OCI-LY7 (cell line): Measurements from ENCODE around the gene TMEM200A. TPM values are rescaled to one million over a fixed set of nuclear protein-coding genes. Genes with fewer than 3 reads are reported as not detected.

Experiments
- BruUV-seq: library from RNA; stranded (reverse); fragments of 400-500 nt; replicated peaks from 2 replicates; lab custom pipeline; 2021; lab: Mats Ljungman, UMichigan
- CTCF ChIA-PET: fragments of 300-600 bp; sonication (Branson Sonifier 250); formaldehyde crosslinking; loops from one replicate; lab custom pipeline; 2022; ENCODE audit warnings: antibody characterized with exemption; ENCODE audit not compliant: unreplicated experiment; lab: Charles Lee
- POLR2A ChIA-PET: fragments of 300-600 bp; sonication (Branson Sonifier 250); formaldehyde crosslinking; loops from one replicate; lab custom pipeline; 2022; ENCODE audit warnings: antibody characterized with exemption; lab: Charles Lee
- DNase-seq: peaks from one replicate; pipeline ENCODE4 v3.0.0-alpha.2; 2015; ENCODE audit warnings: low spot score
- H2AFZ ChIP-seq: fragments of 200-600 bp; sonication (generic), shearing (Covaris generic); 2 replicates; pipeline ENCODE4 v1.6.1; 2014; ENCODE audit warnings: mild to moderate bottlenecking, antibody characterized with exemption, low read length, moderate library complexity
- H3K27ac ChIP-seq: fragments of 200-600 bp; sonication (generic); 2 replicates; pipeline ENCODE4 v1.5.1; 2014; ENCODE audit warnings: mixed run types, low read depth, mild to moderate bottlenecking, moderate library complexity, low read length, inconsistent platforms; ENCODE audit not compliant: poor library complexity, severe bottlenecking
- H3K36me3 ChIP-seq: fragments of 200-600 bp; sonication (generic); 2 replicates; pipeline ENCODE4 v1.6.1; 2014; ENCODE audit warnings: mild to moderate bottlenecking, antibody characterized with exemption, low read length, moderate library complexity, mixed read lengths; ENCODE audit not compliant: insufficient read depth
- H3K4me1 ChIP-seq: fragments of 200-600 bp; sonication (generic); 2 replicates; pipeline ENCODE4 v1.5.1; 2014; ENCODE audit warnings: mild to moderate bottlenecking, low read length; ENCODE audit not compliant: insufficient read depth, poor library complexity, severe bottlenecking
- H3K4me2 ChIP-seq: fragments of 200-600 bp; sonication (generic); 2 replicates; pipeline ENCODE4 v1.6.1; 2014; ENCODE audit warnings: mild to moderate bottlenecking, low read length
- H3K4me3 ChIP-seq: fragments of 200-600 bp; sonication (generic); 2 replicates; pipeline ENCODE4 v1.5.1; 2014; ENCODE audit warnings: mild to moderate bottlenecking, low read depth, low read length; ENCODE audit not compliant: poor library complexity, severe bottlenecking
- H3K79me2 ChIP-seq: fragments of 200-600 bp; sonication (generic); 2 replicates; pipeline ENCODE4 v1.6.1; 2016; ENCODE audit warnings: low read depth, mild to moderate bottlenecking, low read length, moderate library complexity, mixed read lengths; ENCODE audit not compliant: insufficient read depth
- H3K9me2 ChIP-seq: fragments of 200-600 bp; sonication (generic); 2 replicates; pipeline ENCODE4 v1.6.1; 2016; ENCODE audit warnings: mild to moderate bottlenecking, low read length, mixed read lengths; ENCODE audit not compliant: insufficient read depth
- H3K9me3 ChIP-seq: fragments of 200-600 bp; sonication (generic); 2 replicates; pipeline ENCODE4 v1.6.1; 2014; ENCODE audit warnings: mild to moderate bottlenecking, mixed run types, low read length, mixed read lengths
- H4K20me1 ChIP-seq: fragments of 200-600 bp; sonication (generic); 2 replicates; pipeline ENCODE4 v1.6.1; 2014; ENCODE audit warnings: mild to moderate bottlenecking, antibody characterized with exemption, low read length, moderate library complexity, mixed read lengths; ENCODE audit not compliant: insufficient read depth
- EZH2phosphoT487 ChIP-seq: fragments of 200-600 bp; sonication (generic); IDR thresholded peaks from 2 replicates; pipeline ENCODE4 v1.6.1; 2018; ENCODE audit warnings: low read depth, borderline replicate concordance, mild to moderate bottlenecking, mixed run types, antibody characterized with exemption, low read length, moderate library complexity, mixed read lengths
- intact Hi-C: fragments of 100-400 bp; cut with micrococcal nuclease; formaldehyde crosslinking; loops from one replicate; pipeline ENCODE4 v1.10.0; 2022; ENCODE audit not compliant: unreplicated experiment
- total RNA-seq, 2 experiments: library from RNA; depleted of rRNA in 1 of 2; stranded (reverse); fragments of >200 nt in 1 of 2; shearing (Covaris generic) in 1 of 2; gene quantifications; 2 replicates each; pipeline ENCODE4 v1.2.3, GENCODE V29; 2014 to 2022
- TF ChIP-seq, protein P1 (sequence below): fragments of 200-600 bp; sonication (generic); conservative IDR thresholded peaks from 2 replicates; pipeline ENCODE4 v1.5.1; 2014; ENCODE audit warnings: mild to moderate bottlenecking, antibody characterized with exemption, low read length, moderate library complexity, mixed read lengths

TMEM200A gene
- total RNA-seq, 2 experiments from 2014 or later: not detected

DNA sequence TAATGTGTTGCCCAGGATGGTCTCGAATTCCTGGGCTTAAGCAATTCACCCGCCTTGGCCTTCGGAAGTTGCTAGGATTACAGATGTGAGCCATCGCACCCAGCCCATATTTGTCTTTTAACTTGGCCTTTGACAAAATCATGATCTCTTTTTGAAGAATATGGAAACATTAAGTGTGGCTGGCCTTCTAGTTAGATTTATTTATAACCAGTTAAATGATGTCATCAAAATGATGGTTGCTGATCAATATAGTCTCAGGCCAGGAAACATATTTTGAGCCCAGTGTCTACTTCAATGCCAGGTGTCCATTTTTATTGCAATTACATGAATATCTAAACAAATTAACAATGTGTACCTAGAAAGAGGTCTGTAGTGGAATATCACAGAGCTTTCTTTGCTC lies 69.4 kb downstream of the TMEM200A start:
- no TSS peak for BruUV-seq
- no peaks in the 10 kb centered on the region for H3K36me3 ChIP-seq
- intact Hi-C loops: no loop called here

DNA sequence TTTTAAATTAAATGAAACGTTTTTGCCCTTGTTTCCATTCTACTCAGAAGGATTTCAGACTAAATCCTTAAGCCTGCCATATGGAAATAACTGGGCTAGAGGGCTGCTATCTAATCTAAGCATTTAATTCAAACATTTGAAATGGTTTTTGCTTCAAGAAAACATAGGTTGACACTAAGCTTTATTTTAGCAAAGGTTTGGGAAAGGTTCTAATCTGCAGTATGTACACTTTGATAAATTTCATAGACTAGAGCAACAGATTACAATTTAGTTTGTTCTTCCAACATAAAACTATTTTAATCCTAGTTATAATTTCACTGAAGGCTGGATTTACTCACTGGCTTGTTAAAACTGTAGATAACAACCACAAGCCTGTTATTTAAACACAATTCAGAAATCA lies 72.1 kb downstream of the TMEM200A start:
- H4K20me1 ChIP-seq: no peaks in the 10 kb centered on the region
- no peak overlapping the region for H2AFZ ChIP-seq
- H3K4me1 ChIP-seq: no peaks in the 10 kb centered on the region
- intact Hi-C loops: no loop called here
- TF ChIP-seq, protein P1, sequence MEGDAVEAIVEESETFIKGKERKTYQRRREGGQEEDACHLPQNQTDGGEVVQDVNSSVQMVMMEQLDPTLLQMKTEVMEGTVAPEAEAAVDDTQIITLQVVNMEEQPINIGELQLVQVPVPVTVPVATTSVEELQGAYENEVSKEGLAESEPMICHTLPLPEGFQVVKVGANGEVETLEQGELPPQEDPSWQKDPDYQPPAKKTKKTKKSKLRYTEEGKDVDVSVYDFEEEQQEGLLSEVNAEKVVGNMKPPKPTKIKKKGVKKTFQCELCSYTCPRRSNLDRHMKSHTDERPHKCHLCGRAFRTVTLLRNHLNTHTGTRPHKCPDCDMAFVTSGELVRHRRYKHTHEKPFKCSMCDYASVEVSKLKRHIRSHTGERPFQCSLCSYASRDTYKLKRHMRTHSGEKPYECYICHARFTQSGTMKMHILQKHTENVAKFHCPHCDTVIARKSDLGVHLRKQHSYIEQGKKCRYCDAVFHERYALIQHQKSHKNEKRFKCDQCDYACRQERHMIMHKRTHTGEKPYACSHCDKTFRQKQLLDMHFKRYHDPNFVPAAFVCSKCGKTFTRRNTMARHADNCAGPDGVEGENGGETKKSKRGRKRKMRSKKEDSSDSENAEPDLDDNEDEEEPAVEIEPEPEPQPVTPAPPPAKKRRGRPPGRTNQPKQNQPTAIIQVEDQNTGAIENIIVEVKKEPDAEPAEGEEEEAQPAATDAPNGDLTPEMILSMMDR: no peak
- no peak overlapping the region for H3K27ac ChIP-seq
- no peaks in the 10 kb centered on the region for H3K9me3 ChIP-seq
- no peaks in the 10 kb centered on the region for H3K79me2 ChIP-seq
- no peak for DNase-seq
- BruUV-seq: no TSS peak
- H3K4me2 ChIP-seq: no peak overlapping the region
- ChIA-PET CTCF (no interaction called here), POLR2A (no interaction called here)
- no peaks in the 10 kb centered on the region for H3K9me2 ChIP-seq
- no peak overlapping the region for H3K4me3 ChIP-seq
- no peaks in the 10 kb centered on the region for H3K36me3 ChIP-seq

More for the DNA sequence above, 69.4 kb downstream of the TMEM200A start:
- ChIA-PET CTCF (no interaction called here), POLR2A (no interaction called here)
- no peak for DNase-seq
- H3K27ac ChIP-seq: no peak overlapping the region
- H3K4me1 ChIP-seq: no peaks in the 10 kb centered on the region
- H3K9me3 ChIP-seq: no peaks in the 10 kb centered on the region
- no peaks in the 10 kb centered on the region for H3K9me2 ChIP-seq
- H4K20me1 ChIP-seq: no peaks in the 10 kb centered on the region
- TF ChIP-seq, protein P1: no peak
- no peak for TF ChIP-seq EZH2phosphoT487
- no peak overlapping the region for H3K4me3 ChIP-seq
- H2AFZ ChIP-seq: no peak overlapping the region
- no peak overlapping the region for H3K4me2 ChIP-seq
- H3K79me2 ChIP-seq: no peaks in the 10 kb centered on the region

DNA sequence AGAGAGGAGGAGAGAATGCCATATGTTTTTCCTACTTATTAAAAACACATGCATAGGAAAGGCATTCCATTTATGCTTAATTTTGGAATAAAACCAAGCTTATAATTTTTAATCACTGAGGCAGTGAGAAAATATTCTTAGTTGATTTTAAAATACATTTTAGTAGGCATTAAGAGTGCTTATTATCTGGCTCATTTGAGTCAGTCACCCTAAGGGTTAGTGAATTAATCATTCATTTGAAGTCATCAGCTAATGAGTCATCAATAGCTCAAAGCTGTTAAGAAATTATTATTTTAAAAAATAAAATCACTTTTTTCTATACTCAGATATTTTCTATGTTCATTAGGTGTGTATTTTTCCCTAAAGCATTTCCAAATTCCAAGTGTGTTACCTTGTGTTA lies 81.6 kb downstream of the TMEM200A start:
- no peaks in the 10 kb centered on the region for H3K79me2 ChIP-seq
- H3K9me2 ChIP-seq: no peaks in the 10 kb centered on the region
- no peak overlapping the region for H2AFZ ChIP-seq
- H3K4me2 ChIP-seq: no peak overlapping the region
- no peak for TF ChIP-seq EZH2phosphoT487
- TF ChIP-seq, protein P1: no peak
- intact Hi-C loops: no loop called here
- CTCF ChIA-PET: no interaction called here
- no peak for DNase-seq
- H4K20me1 ChIP-seq: no peaks in the 10 kb centered on the region
- POLR2A ChIA-PET: interaction anchor here (0.9 kb wide), 1 partner anchor 22 kb away, joined by 3 read pairs; no protein-coding TSS in a partner anchor
- no TSS peak for BruUV-seq
- H3K9me3 ChIP-seq: no peaks in the 10 kb centered on the region
- no peaks in the 10 kb centered on the region for H3K4me1 ChIP-seq
- H3K36me3 ChIP-seq: no peaks in the 10 kb centered on the region
- no peak overlapping the region for H3K4me3 ChIP-seq
- no peak overlapping the region for H3K27ac ChIP-seq
